Measurements from ENCODE around the gene SLC35E2B. TPM values are rescaled to one million over a fixed set of nuclear protein-coding genes. Genes with fewer than 3 reads are reported as not detected.

Gene SLC35E2B
- polyA plus RNA-seq, 2 of the 4 experiments (the other 2 are of a cell fraction): 10.8 to 13.6 TPM

- ATAC-seq (no peak), FAIRE-seq (no peak), DNase-seq (ENCODE audit: low read depth in 1 of 2, low spot score in 1 of 2) (no peak)
- no peak for TF ChIP-seq MAX (IDR thresholded peaks at IDR 0.05)
- Histone ChIP-seq H3K4me2 (no peak within 1 kb of the TSS), H3K27ac (no peak within 1 kb of the TSS), H3K4me1 (no peaks in the 10 kb centered on the region), H3K9me3 (no peaks in the 10 kb centered on the region), H3K4me3 (no peak within 1 kb of the TSS)
- WGBS (ENCODE audit: missing lambda C conversion rate): 78% methylated on average over 5 of the region's 48 CpGs
- ChIA-PET POLR2A (no interaction called here), CTCF (no interaction called here)
Measured at GRCh38 chr1:1631782-1632420, 60.7 kb downstream of the SLC35E2B start, which contains the start of gene MMP23B. Gene MMP23B, plus strand, starts transcription at chr1:1632173. Its CDS starts 46 bp downstream, at chr1:1632219.

GRCh38 chr1:1630965-1631781, 61.4 kb downstream of the SLC35E2B start:
- WGBS (ENCODE audit: missing lambda C conversion rate): 90% methylated on average over 9 of the region's 79 CpGs
- POLR2A ChIA-PET: no interaction called here

GRCh38 chr1:1630191-1630964, 62.2 kb downstream of the SLC35E2B start:
- Histone ChIP-seq H3K4me1 (no peaks in the 10 kb centered on the region), H3K9me3 (no peaks in the 10 kb centered on the region), H3K4me2 (no peak overlapping the region), H3K4me3 (no peak overlapping the region), H3K27ac (no peak overlapping the region)
- WGBS (ENCODE audit: missing lambda C conversion rate): 100% methylated on average over 7 of the region's 81 CpGs
- POLR2A ChIA-PET: no interaction called here
- CTCF ChIA-PET: no interaction called here
- TF ChIP-seq ESRRA (IDR thresholded peaks at IDR 0.05; ENCODE audit: borderline replicate concordance, low read length): no peak
- no peak for FAIRE-seq
- no peak for DNase-seq (ENCODE audit: low read depth in 1 of 2, low spot score in 1 of 2)
- no peak for ATAC-seq

More at GRCh38 chr1:1630965-1631781, 61.4 kb downstream of the SLC35E2B start:
- Histone ChIP-seq H3K4me3 (no peak overlapping the region), H3K4me1 (no peaks in the 10 kb centered on the region), H3K27ac (no peak overlapping the region), H3K9me3 (no peaks in the 10 kb centered on the region), H3K4me2 (no peak overlapping the region)
- FAIRE-seq (no peak), DNase-seq (ENCODE audit: low read depth in 1 of 2, low spot score in 1 of 2) (no peak), ATAC-seq (no peak)
- TF ChIP-seq SMC3 (IDR thresholded peaks at IDR 0.05) (no peak), CHD2 (IDR thresholded peaks at IDR 0.05; ENCODE audit: low read length, partially characterized antibody) (no peak), HOXA7 (CRISPR knock-in tag; IDR thresholded peaks at IDR 0.05) (no peak), PHF8 (IDR thresholded peaks at IDR 0.05; ENCODE audit: borderline replicate concordance, low read depth) (no peak), RNF2 (IDR thresholded peaks at IDR 0.05; ENCODE audit: borderline replicate concordance, low read depth) (no peak)
- CTCF ChIA-PET: no interaction called here

- Histone ChIP-seq H3K9me3 (no peaks in the 10 kb centered on the region), H3K27ac (no peak overlapping the region)
- POLR2A ChIA-PET: no interaction called here
Measured at GRCh38 chr1:1629430-1630190, 63.0 kb downstream of the SLC35E2B start.

More at GRCh38 chr1:1629430-1630190, 63.0 kb downstream of the SLC35E2B start:
- no peak for TF ChIP-seq MAX (IDR thresholded peaks at IDR 0.05)
- TF ChIP-seq CEBPB (IDR thresholded peaks at IDR 0.05): no peak
- TF ChIP-seq EHMT2 (IDR thresholded peaks at IDR 0.05; ENCODE audit: low read depth): no peak
- TF ChIP-seq EHF (CRISPR knock-in tag; IDR thresholded peaks at IDR 0.05): no peak
- H3K4me3 ChIP-seq: no peak overlapping the region
- FAIRE-seq (no peak), ATAC-seq (no peak), DNase-seq (ENCODE audit: low read depth in 1 of 2, low spot score in 1 of 2) (no peak)
- WGBS (ENCODE audit: missing lambda C conversion rate): 87% methylated on average over 10 of the region's 48 CpGs
- H3K4me2 ChIP-seq: no peak overlapping the region
- no peaks in the 10 kb centered on the region for H3K4me1 ChIP-seq
- CTCF ChIA-PET: no interaction called here

All from A549 (cell line).